ENCODE results near the gene PREB.

PREB gene

GRCh38 chr2:27085673-27086089 is 48.8 kb downstream of the PREB start:
- H3K27ac ChIP-seq (ENCODE audit: low read depth, low read length): no peak overlapping the region
- peak overlapping the region; percentile 57; the same call in 1 of the 2 replicates for H3K9ac ChIP-seq (ENCODE audit: low read depth, low read length)
- no peaks in the 10 kb centered on the region for H3K9me3 ChIP-seq (ENCODE audit: control insufficient read depth, insufficient read depth, low read length)
- H3K4me1 ChIP-seq (ENCODE audit: control insufficient read depth, insufficient read depth, low read length): peaks cover 8% of the 10 kb centered on the region; the same call in 1 of the 2 replicates
- no peaks in the 10 kb centered on the region for H3K36me3 ChIP-seq (ENCODE audit: control insufficient read depth, insufficient read depth, low read length)
- peaks cover 16% of the 10 kb centered on the region for H3K27me3 ChIP-seq (ENCODE audit: control insufficient read depth, insufficient read depth, low read length)
- peak overlapping the region; percentile 76 for H3K4me3 ChIP-seq (ENCODE audit: low read depth, low read length)

- Histone ChIP-seq H3K27ac (ENCODE audit: low read depth, low read length) (no peak overlapping the region), H3K9ac (ENCODE audit: low read depth, low read length) (no peak overlapping the region)
Measured at GRCh38 chr2:27085062-27085672, 49.3 kb downstream of the PREB start.

DNA sequence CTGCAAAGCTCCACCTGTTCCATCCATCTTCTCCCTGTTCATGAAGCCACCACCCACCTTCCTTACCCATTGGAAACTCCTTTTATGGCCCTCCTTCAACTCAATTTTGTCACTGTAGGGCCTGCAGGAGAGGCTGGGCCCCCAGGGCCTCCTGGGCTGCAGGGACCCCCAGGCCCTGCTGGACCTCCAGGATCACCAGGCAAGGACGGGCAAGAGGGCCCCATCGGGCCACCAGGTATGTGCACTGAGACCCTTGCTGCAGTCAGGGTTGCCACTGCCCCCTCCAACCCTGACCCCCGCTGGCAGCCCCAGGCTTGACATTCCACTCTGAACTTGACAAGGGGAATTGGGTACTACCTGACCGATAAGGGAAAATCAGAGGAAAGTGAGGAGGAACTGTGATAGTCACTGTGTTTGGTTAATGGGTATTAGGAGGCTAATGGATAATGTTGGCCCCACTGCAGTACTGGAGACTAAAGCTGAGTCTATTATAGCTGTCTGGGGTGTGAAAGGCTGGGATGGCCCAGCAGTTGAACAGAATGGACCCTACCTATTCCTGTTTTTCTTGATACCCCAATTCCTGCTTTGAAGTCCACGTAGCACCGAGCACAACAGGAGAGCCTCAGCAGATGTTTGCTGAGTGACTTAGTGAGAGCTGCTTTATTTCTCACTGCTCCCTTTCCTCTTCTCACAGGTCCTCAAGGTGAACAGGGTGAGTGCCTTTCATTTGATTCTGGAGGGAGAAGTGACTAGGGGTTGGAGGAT is 50.0 kb downstream of the PREB start:
- H3K36me3 ChIP-seq (ENCODE audit: control insufficient read depth, insufficient read depth, low read length): no peaks in the 10 kb centered on the region
- peaks cover 8% of the 10 kb centered on the region; the same call in 1 of the 2 replicates for H3K4me1 ChIP-seq (ENCODE audit: control insufficient read depth, insufficient read depth, low read length)
- H3K27me3 ChIP-seq (ENCODE audit: control insufficient read depth, insufficient read depth, low read length): peaks cover 16% of the 10 kb centered on the region
- H3K9ac ChIP-seq (ENCODE audit: low read depth, low read length): no peak overlapping the region
- no peak overlapping the region for H3K4me3 ChIP-seq (ENCODE audit: low read depth, low read length)
- no peaks in the 10 kb centered on the region for H3K9me3 ChIP-seq (ENCODE audit: control insufficient read depth, insufficient read depth, low read length)
- H3K27ac ChIP-seq (ENCODE audit: low read depth, low read length): no peak overlapping the region

More at GRCh38 chr2:27085062-27085672, 49.3 kb downstream of the PREB start:
- H3K9me3 ChIP-seq (ENCODE audit: control insufficient read depth, insufficient read depth, low read length): no peaks in the 10 kb centered on the region
- H3K36me3 ChIP-seq (ENCODE audit: control insufficient read depth, insufficient read depth, low read length): no peaks in the 10 kb centered on the region
- H3K4me1 ChIP-seq (ENCODE audit: control insufficient read depth, insufficient read depth, low read length): peaks cover 8% of the 10 kb centered on the region; the same call in 1 of the 2 replicates
- peak overlapping the region; percentile 76 for H3K4me3 ChIP-seq (ENCODE audit: low read depth, low read length)
- H3K27me3 ChIP-seq (ENCODE audit: control insufficient read depth, insufficient read depth, low read length): peaks cover 16% of the 10 kb centered on the region

- H3K27ac ChIP-seq (ENCODE audit: low read depth, low read length): no peak overlapping the region
- no peaks in the 10 kb centered on the region for H3K9me3 ChIP-seq (ENCODE audit: control insufficient read depth, insufficient read depth, low read length)
- H3K36me3 ChIP-seq (ENCODE audit: control insufficient read depth, insufficient read depth, low read length): no peaks in the 10 kb centered on the region
- peaks cover 16% of the 10 kb centered on the region for H3K27me3 ChIP-seq (ENCODE audit: control insufficient read depth, insufficient read depth, low read length)
- no peak overlapping the region for H3K9ac ChIP-seq (ENCODE audit: low read depth, low read length)
- no peak overlapping the region for H3K4me3 ChIP-seq (ENCODE audit: low read depth, low read length)
- H3K4me1 ChIP-seq (ENCODE audit: control insufficient read depth, insufficient read depth, low read length): peaks cover 11% of the 10 kb centered on the region
Measured at GRCh38 chr2:27083410-27084296, 50.8 kb downstream of the PREB start.

- Histone ChIP-seq H3K9me3 (ENCODE audit: control insufficient read depth, insufficient read depth, low read length) (no peaks in the 10 kb centered on the region), H3K4me1 (ENCODE audit: control insufficient read depth, insufficient read depth, low read length) (peaks cover 15% of the 10 kb centered on the region), H3K27me3 (ENCODE audit: control insufficient read depth, insufficient read depth, low read length) (peaks cover 16% of the 10 kb centered on the region), H3K9ac (ENCODE audit: low read depth, low read length) (no peak overlapping the region), H3K36me3 (ENCODE audit: control insufficient read depth, insufficient read depth, low read length) (no peaks in the 10 kb centered on the region), H3K4me3 (ENCODE audit: low read depth, low read length) (no peak overlapping the region), H3K27ac (ENCODE audit: low read depth, low read length) (no peak overlapping the region)
Measured at GRCh38 chr2:27082773-27083409, 51.5 kb downstream of the PREB start.

DNA sequence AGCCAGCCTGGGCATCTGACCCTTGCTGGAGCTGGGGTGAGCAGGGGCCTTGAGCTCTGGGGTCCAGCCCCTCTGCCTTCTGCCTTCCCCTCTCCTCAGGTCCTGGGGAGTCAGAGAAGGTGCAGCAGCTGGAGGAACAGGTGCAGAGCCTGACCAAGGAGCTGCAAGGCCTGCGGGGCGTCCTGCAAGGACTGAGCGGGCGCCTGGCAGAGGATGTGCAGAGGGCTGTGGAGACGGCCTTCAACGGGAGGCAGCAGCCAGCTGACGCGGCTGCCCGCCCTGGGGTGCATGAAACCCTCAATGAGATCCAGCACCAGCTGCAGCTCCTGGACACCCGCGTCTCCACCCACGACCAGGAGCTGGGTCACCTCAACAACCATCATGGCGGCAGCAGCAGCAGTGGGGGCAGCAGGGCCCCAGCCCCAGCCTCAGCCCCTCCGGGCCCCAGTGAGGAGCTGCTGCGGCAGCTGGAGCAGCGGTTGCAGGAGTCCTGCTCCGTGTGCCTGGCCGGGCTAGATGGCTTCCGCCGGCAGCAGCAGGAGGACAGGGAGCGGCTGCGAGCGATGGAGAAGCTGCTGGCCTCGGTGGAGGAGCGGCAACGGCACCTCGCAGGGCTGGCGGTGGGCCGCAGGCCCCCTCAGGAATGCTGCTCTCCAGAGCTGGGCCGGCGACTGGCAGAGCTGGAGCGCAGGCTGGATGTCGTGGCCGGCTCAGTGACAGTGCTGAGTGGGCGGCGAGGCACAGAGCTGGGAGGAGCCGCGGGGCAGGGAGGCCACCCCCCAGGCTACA is 52.3 kb downstream of the PREB start:
- Histone ChIP-seq H3K9me3 (ENCODE audit: control insufficient read depth, insufficient read depth, low read length) (no peaks in the 10 kb centered on the region), H3K27me3 (ENCODE audit: control insufficient read depth, insufficient read depth, low read length) (peaks cover 12% of the 10 kb centered on the region), H3K27ac (ENCODE audit: low read depth, low read length) (no peak overlapping the region), H3K4me3 (ENCODE audit: low read depth, low read length) (no peak overlapping the region), H3K36me3 (ENCODE audit: control insufficient read depth, insufficient read depth, low read length) (no peaks in the 10 kb centered on the region), H3K4me1 (ENCODE audit: control insufficient read depth, insufficient read depth, low read length) (peaks cover 15% of the 10 kb centered on the region), H3K9ac (ENCODE audit: low read depth, low read length) (no peak overlapping the region)

All from HUES48 (cell line).